Fibroblast of peridontal ligament (primary cell): Measurements from ENCODE around the gene DMBX1.
A peak's percentile ranks its signal among the peaks of the same experiment; 100 is the strongest.

Experiments
- DNase-seq: peaks from one replicate; pipeline ENCODE4 v3.0.0-alpha.2; 2010; ENCODE audit errors: extremely low read depth

Gene DMBX1

GRCh38 chr1:46489638-46490405 lies at the start of gene DMBX1:
Gene DMBX1, plus strand, starts transcription at chr1:46489836. Its CDS starts 17,175 bp downstream, at chr1:46507011.
- peak; percentile 9 for DNase-seq

DNA sequence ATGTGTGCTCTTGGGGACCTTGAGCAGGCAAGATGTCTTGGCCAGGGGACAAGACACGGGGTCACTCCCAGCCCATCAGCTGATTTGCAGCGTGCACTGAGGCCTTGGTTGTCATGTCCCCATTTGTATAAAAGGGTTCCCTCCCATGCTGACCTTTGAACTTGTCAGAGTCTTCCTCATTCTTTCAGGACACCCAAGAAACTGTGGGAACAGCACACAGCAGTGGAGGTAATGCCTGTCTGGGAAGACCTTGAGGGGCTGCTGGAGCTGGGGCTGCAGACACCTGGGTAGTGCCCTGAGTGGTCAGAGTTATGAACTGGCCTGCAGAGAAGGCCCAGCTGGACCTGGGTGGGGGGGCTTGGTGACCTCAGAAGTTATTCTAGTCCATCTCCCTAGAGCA lies 49.2 kb upstream of the DMBX1 start:
- DNase-seq: no peak

DNA sequence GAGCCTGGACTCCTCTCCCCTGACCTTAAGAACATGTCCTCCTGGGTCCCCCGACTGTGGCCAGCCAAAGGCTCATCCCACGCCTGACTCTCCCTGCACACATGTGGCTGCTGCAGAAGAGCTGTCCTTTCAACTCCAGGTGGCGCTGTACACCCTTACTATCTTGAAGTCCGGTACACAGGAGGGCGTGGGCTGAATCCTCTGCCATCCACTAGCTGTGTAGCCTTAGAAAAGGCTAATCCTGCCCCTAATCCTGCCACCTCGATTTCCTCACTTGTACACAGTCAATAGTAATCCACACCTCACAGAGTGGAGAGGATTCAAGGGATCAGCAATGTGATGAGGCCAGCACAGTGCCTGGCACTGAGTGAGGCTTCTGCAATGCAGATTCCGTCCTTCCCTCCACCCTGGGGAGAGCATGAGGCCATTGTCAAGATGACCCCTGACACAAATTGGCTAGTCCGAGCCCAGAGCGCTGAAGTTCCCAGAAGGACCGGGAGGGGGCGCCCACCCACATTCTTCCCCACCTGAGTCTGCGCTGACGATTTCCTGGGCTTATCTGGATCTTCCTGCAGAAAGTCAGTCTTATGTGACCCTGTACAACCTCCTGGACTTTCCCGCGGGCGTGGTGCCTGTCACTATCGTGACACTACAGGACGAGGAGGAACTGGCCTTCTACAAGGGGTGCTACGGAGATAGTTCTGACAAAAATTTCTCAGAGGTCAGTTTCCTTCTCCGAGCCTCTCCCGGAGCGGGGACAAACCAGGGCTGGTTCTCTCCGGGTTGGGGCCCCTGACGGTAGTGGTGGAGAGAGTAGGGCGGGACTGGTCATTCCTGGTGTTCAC lies 47.1 kb upstream of the DMBX1 start:
- peak; percentile 63 for DNase-seq

- DNase-seq: no peak
These were observed 45.2 kb upstream of the DMBX1 start for GRCh38 chr1:46444466-46444865.

DNA sequence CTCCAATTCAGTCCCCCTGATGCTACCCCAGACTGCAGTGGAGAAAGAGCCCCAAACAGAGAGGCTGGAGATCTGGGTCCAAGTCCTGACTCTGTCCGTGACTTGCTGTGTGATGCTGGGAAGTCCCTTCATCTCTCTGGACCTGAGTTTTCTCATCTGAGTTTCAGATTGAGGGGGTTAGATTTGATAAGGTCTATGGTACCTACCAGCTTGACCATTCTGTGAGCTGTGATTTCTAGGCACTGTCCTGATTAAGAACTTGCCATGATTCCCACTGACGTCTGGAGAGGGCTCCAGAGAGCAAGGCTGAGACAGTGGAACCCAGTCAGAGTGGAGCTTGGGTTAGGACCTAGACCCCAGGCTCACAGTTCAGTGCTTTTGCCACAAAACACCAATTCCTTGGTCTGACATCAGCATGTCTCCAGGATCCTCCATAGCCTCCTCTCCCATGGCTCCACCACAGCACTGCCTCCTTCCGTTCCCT lies 43.8 kb upstream of the DMBX1 start:
- DNase-seq: peak; percentile 2

- peak; percentile 56 for DNase-seq
These were observed 42.8 kb upstream of the DMBX1 start for GRCh38 chr1:46446646-46447498.

GRCh38 chr1:46447499-46448108 lies 42.0 kb upstream of the DMBX1 start:
- no peak for DNase-seq

DNA sequence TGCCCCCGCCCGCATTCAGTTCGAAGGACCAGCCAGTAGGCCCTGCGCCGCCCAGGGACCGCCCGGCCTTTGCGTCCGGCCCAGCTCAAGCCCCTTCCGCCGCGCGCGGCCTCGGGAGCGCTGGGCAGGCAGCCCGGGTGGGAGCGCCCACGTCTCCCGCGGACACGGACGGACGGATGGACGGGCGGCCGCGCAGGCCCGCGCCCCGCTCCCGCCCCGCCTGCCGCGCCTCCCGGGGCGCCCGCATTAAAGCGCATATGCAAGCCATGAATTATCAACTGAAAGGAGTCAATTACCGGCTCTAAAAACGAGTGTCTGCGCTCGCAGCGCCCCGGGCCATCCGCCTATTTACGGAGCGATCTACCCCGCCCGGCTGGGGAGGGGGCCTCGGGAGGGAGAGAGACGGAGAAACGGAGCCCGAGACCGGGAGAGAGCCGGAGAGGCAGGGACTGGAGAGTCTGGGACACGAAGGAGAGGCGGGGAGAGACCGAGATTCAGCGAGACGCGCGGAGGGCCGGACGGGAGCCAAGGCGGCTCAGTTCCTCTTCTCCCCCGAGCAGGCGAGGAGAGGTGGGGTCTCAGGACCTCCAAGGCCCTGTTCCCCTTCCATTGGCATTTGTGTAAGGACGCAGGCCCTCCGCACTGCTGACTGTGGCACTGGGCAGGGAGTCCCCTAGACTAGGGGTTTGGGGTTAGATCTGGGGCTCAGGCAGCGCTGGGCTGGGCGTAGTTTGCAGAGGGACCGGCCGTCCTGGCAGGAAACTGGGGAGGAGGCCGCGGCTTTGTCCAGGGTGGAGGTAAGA lies 41.3 kb upstream of the DMBX1 start:
- no peak for DNase-seq

- DNase-seq: no peak
These were observed 40.1 kb upstream of the DMBX1 start for GRCh38 chr1:46449223-46450159.

- DNase-seq: no peak
These were observed 39.5 kb upstream of the DMBX1 start for GRCh38 chr1:46450160-46450517.

GRCh38 chr1:46451948-46452930 lies 37.4 kb upstream of the DMBX1 start:
- DNase-seq: no peak

DNA sequence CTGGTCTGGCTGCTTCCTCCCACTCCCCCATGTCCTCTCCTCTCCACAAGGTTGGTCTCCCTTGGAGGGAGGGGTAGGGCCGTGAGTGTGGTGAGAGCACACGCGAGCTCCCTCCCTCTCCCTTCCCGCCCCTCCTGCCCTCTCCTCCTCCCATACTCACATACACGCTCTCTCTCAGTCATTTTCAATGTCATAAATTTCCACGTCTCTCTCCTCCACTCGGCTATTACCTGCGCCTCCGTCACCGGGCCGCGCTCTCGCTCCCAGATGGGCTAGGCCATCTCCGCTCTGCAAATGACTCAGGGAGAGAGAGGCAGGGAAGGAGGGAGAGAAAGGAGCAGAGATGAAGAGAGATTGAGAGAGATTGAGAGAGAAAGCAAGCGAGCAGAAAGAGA lies 36.7 kb upstream of the DMBX1 start:
- DNase-seq: no peak

- DNase-seq: no peak
These were observed 36.2 kb upstream of the DMBX1 start for GRCh38 chr1:46453449-46453848.

- no peak for DNase-seq
These were observed 33.7 kb upstream of the DMBX1 start for GRCh38 chr1:46455951-46456350.

DNA sequence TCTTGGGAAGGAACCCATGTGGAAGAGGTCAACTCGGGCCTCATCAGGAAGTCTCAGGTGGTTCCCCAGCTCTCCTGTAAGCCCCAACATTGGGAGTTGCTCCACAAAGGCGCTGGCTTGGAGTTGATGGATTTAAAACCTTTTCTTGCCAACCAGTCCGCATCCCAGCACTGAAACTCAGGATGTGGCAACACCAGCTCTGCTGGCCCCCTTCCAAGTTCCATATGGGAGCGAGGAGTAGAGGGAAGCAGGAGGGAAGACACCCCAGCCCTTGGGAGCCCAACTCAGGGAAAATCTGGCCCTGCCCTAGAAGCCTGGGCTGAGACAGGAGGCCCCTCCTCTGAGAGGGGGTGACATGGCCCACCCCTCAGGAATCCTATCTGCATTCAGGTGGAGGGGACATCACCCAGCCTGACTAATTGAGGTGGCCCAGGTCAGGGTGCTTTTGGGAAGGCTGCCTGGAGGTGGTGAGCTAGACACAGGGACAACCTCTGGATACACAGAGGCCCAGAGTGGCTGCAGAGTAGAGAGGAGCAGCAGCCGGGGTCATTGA lies 33.1 kb upstream of the DMBX1 start:
- peak; percentile 2 for DNase-seq

DNA sequence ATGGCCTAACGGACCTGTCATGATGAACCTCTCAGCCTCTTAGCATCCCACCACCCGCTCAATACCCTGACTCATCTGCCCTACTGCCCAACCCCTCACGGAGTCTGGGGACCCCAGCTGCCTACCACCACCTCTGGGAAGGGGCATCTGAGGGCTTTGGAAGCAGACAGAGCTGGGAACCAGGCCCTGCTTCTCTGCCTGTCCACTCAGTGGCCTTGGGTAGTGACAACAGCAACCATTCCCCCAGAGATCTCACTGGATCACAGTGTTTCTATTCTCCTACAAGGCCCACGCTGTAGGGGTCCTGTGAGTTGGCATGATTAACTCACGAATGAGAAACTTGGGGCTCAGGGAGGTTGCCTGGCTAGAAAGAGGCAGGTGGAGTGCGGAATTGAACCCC lies 32.5 kb upstream of the DMBX1 start:
- no peak for DNase-seq

DNA sequence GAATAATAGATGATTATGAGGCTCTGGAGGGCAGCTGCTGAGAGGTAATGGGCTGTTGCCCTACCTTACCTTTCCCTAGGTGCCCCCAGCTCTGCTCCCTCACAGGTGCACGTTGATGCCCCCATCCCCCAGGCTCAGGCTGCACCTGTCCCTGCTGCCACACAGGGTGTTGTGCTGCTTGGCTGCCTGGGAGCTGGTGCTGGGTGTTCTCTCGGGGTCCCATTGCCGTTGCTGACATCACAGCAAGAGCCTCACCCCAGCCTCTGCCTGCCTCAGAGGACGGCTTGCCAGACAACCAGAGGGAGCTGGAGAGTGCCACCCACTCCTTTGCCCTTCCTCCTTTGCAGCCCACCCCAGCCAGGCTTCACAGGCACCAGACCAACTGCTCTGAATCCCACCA lies 31.4 kb upstream of the DMBX1 start:
- DNase-seq: no peak

DNA sequence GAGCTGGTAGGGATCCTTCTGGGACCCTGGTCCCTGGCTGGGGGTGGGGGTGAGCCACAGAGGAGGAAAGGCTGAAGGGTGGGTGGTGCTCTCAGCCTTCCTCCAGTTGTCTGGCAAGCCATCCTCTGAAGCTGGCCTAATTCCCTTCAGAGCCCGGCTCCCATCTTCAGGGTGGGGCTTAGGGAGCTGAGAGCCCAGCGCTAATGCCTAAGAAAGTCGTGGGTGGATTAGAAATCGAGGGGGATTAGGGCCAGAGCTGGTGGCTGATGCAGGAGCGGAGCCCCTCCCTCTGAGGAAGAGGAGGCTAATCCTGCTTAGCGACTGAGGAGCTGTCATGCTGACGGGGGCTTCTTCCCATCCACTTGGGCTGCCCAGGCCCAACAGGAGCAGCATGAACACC lies 30.8 kb upstream of the DMBX1 start:
- DNase-seq: no peak
